GM18873 (cell line): ENCODE results near the gene UBFD1.
"Not testable (repeated sequence)": the region's sequence is repeated elsewhere in the genome, so short reads cannot be mapped to it uniquely, and the experiment has no call there.

Experiments
- ATAC-seq: cut with Tn5 transposase; IDR thresholded peaks from one replicate; pipeline ENCODE4 v1.9.1; 2021; ENCODE audit warnings: mild to moderate bottlenecking, moderate library complexity, moderate number of reproducible peaks; ENCODE audit not compliant: unreplicated experiment, low FRiP score

The UBFD1 gene

GRCh38 chr16:23595951-23596720, 38.6 kb downstream of the UBFD1 start, which contains the start of gene NDUFAB1:
TSS of gene NDUFAB1 (minus strand) at chr16:23596316. CDS start at chr16:23596290, 26 bp downstream.
- peak; percentile 72 for ATAC-seq

- ATAC-seq, result no peak
Observed at GRCh38 chr16:23597003-23597756, 39.7 kb downstream of the UBFD1 start.

GRCh38 chr16:23607726-23608125, 50.2 kb downstream of the UBFD1 start:
- ATAC-seq, result no peak

- no peak for ATAC-seq
Observed at GRCh38 chr16:23608194-23608593, 50.7 kb downstream of the UBFD1 start.

GRCh38 chr16:23609929-23610328, 52.4 kb downstream of the UBFD1 start:
- no peak for ATAC-seq

- ATAC-seq, result not testable (repeated sequence)
Observed at GRCh38 chr16:23610905-23611304, 53.4 kb downstream of the UBFD1 start.

GRCh38 chr16:23611936-23612335, 54.4 kb downstream of the UBFD1 start:
- no peak for ATAC-seq

GRCh38 chr16:23615805-23616204, 58.3 kb downstream of the UBFD1 start:
- no peak for ATAC-seq
